HEK293 (cell line): ENCODE measurements around the gene HCRTR2.

Experiments used
- CTCF ChIA-PET: fragments of 350-600 bp; formaldehyde crosslinking; extraction: SDS; loops from one replicate; lab custom pipeline; 2021; ENCODE audit warnings: antibody characterized with exemption; lab: Yijun Ruan, JAX
- POLR2A ChIA-PET: fragments of 300-600 bp; formaldehyde crosslinking; extraction: SDS; loops from one replicate; lab custom pipeline; 2020; ENCODE audit warnings: antibody characterized with exemption, inconsistent platforms; lab: Yijun Ruan, JAX
- H3K27ac ChIP-seq: fragments of 200-500 bp; sonication (Bioruptor generic); 2 replicates; pipeline ENCODE4 v1.5.1; 2014; ENCODE audit warnings: low read depth, low read length, control low read depth, inconsistent platforms; ENCODE audit errors: extremely low read depth
- H3K36me3 ChIP-seq, 2 experiments: fragments of 200-500 bp in 1 of 2; sonication (Bioruptor generic) in 1 of 2; 1 replicate in 1 of 2; 2 replicates in 1 of 2; pipeline ENCODE4 v1.5.1; 2014 to 2017; ENCODE audit warnings: inconsistent platforms in 2 of 2, low read length in 2 of 2; ENCODE audit not compliant: control insufficient read depth in 2 of 2, insufficient read depth in 1 of 2
- H3K4me1 ChIP-seq: fragments of 200-500 bp; sonication (Bioruptor generic); 2 replicates; pipeline ENCODE4 v1.5.1; 2014; ENCODE audit warnings: mild to moderate bottlenecking, low read length, inconsistent platforms; ENCODE audit not compliant: control insufficient read depth, insufficient read depth
- H3K4me3 ChIP-seq: 2 replicates; pipeline ENCODE4 v1.5.1; 2011; ENCODE audit warnings: low read depth, mild to moderate bottlenecking, control low read depth, low read length, moderate library complexity
- H3K9me3 ChIP-seq: fragments of 200-500 bp; sonication (Bioruptor generic); 2 replicates; pipeline ENCODE4 v1.5.1; 2014; ENCODE audit warnings: low read depth, low read length, inconsistent platforms; ENCODE audit not compliant: control insufficient read depth, insufficient read depth
- BCL11A ChIP-seq: fragments of 450-650 bp; formaldehyde crosslinking; IDR thresholded peaks from 2 replicates; pipeline ENCODE4 v1.5.1; 2016; ENCODE audit warnings: low read depth, missing biosample characterization, missing genetic modification characterization
- KLF8 ChIP-seq: fragments of 450-650 bp; formaldehyde crosslinking; IDR thresholded peaks from 2 replicates; pipeline ENCODE4 v1.5.1; 2016; ENCODE audit warnings: missing biosample characterization, missing genetic modification characterization
- MYNN ChIP-seq: fragments of 450-650 bp; formaldehyde crosslinking; IDR thresholded peaks from 2 replicates; pipeline ENCODE4 v1.5.1; 2016; ENCODE audit warnings: missing biosample characterization, missing genetic modification characterization, borderline replicate concordance
- OSR2 ChIP-seq: fragments of 450-650 bp; formaldehyde crosslinking; IDR thresholded peaks from 2 replicates; pipeline ENCODE4 v1.5.1; 2016; ENCODE audit warnings: missing biosample characterization, missing genetic modification characterization
- PRDM10 ChIP-seq: fragments of 450-650 bp; formaldehyde crosslinking; IDR thresholded peaks from 2 replicates; pipeline ENCODE4 v1.5.1; 2016; ENCODE audit warnings: missing biosample characterization, missing genetic modification characterization
- YY1 ChIP-seq: fragments of 450-650 bp; formaldehyde crosslinking; IDR thresholded peaks from 2 replicates; pipeline ENCODE4 v1.5.1; 2018; ENCODE audit warnings: missing biosample characterization, missing genetic modification characterization
- ZFP69B ChIP-seq: fragments of 450-650 bp; formaldehyde crosslinking; IDR thresholded peaks from 2 replicates; pipeline ENCODE4 v1.5.1; 2016; ENCODE audit warnings: missing biosample characterization, missing genetic modification characterization
- ZIC2 ChIP-seq: fragments of 450-650 bp; formaldehyde crosslinking; IDR thresholded peaks from 2 replicates; pipeline ENCODE4 v1.5.1; 2016; ENCODE audit warnings: missing biosample characterization, missing genetic modification characterization
- ZNF132 ChIP-seq: fragments of 450-650 bp; formaldehyde crosslinking; IDR thresholded peaks from 2 replicates; pipeline ENCODE4 v1.5.1; 2017; ENCODE audit warnings: missing biosample characterization, missing genetic modification characterization, borderline replicate concordance
- ZNF133 ChIP-seq: fragments of 450-650 bp; formaldehyde crosslinking; IDR thresholded peaks from 2 replicates; pipeline ENCODE4 v1.5.1; 2016; ENCODE audit warnings: missing biosample characterization, missing genetic modification characterization
- ZNF18 ChIP-seq: fragments of 450-650 bp; formaldehyde crosslinking; IDR thresholded peaks from 2 replicates; pipeline ENCODE4 v1.5.1; 2016; ENCODE audit warnings: missing biosample characterization, missing genetic modification characterization
- ZNF211 ChIP-seq: fragments of 450-650 bp; formaldehyde crosslinking; IDR thresholded peaks from 2 replicates; pipeline ENCODE4 v1.5.1; 2016; ENCODE audit warnings: low read depth, missing biosample characterization, missing genetic modification characterization
- ZNF223 ChIP-seq: fragments of 450-650 bp; formaldehyde crosslinking; IDR thresholded peaks from 2 replicates; pipeline ENCODE4 v1.5.1; 2016; ENCODE audit warnings: missing biosample characterization, missing genetic modification characterization
- ZNF24 ChIP-seq: fragments of 450-650 bp; formaldehyde crosslinking; IDR thresholded peaks from 2 replicates; pipeline ENCODE4 v1.5.1; 2016; ENCODE audit warnings: missing biosample characterization, missing genetic modification characterization
- ZNF266 ChIP-seq: fragments of 450-650 bp; formaldehyde crosslinking; IDR thresholded peaks from 2 replicates; pipeline ENCODE4 v1.5.1; 2016; ENCODE audit warnings: missing biosample characterization, missing genetic modification characterization, low read depth
- ZNF335 ChIP-seq: fragments of 450-650 bp; formaldehyde crosslinking; conservative IDR thresholded peaks from 2 replicates; pipeline ENCODE4 v1.5.1; 2016; ENCODE audit warnings: missing biosample characterization, missing genetic modification characterization
- ZNF404 ChIP-seq: fragments of 450-650 bp; formaldehyde crosslinking; IDR thresholded peaks from 2 replicates; pipeline ENCODE4 v1.5.1; 2017; ENCODE audit warnings: missing biosample characterization, missing genetic modification characterization
- ZNF416 ChIP-seq: fragments of 450-650 bp; formaldehyde crosslinking; IDR thresholded peaks from 2 replicates; pipeline ENCODE4 v1.5.1; 2016; ENCODE audit warnings: missing biosample characterization, missing genetic modification characterization
- ZNF571 ChIP-seq: fragments of 450-650 bp; formaldehyde crosslinking; IDR thresholded peaks from 2 replicates; pipeline ENCODE4 v1.5.0; 2017; ENCODE audit warnings: missing biosample characterization, missing genetic modification characterization
- ZNF707 ChIP-seq: fragments of 450-650 bp; formaldehyde crosslinking; IDR thresholded peaks from 2 replicates; pipeline ENCODE4 v1.5.1; 2016; ENCODE audit warnings: missing biosample characterization, missing genetic modification characterization
- TF ChIP-seq, protein P1 (sequence below): fragments of 450-650 bp; formaldehyde crosslinking; IDR thresholded peaks from 2 replicates; pipeline ENCODE4 v1.5.1; 2016; ENCODE audit warnings: missing biosample characterization, missing genetic modification characterization

HCRTR2 gene

GRCh38 chr6:55281215-55281614 is 106.9 kb downstream of the HCRTR2 start (continued):
- TF ChIP-seq, protein P1, sequence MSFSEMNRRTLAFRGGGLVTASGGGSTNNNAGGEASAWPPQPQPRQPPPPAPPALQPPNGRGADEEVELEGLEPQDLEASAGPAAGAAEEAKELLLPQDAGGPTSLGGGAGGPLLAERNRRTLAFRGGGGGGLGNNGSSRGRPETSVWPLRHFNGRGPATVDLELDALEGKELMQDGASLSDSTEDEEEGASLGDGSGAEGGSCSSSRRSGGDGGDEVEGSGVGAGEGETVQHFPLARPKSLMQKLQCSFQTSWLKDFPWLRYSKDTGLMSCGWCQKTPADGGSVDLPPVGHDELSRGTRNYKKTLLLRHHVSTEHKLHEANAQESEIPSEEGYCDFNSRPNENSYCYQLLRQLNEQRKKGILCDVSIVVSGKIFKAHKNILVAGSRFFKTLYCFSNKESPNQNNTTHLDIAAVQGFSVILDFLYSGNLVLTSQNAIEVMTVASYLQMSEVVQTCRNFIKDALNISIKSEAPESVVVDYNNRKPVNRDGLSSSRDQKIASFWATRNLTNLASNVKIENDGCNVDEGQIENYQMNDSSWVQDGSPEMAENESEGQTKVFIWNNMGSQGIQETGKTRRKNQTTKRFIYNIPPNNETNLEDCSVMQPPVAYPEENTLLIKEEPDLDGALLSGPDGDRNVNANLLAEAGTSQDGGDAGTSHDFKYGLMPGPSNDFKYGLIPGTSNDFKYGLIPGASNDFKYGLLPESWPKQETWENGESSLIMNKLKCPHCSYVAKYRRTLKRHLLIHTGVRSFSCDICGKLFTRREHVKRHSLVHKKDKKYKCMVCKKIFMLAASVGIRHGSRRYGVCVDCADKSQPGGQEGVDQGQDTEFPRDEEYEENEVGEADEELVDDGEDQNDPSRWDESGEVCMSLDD (tag by site-specific recombination): no peak
- TF ChIP-seq ZNF24 (tag by site-specific recombination): no peak

GRCh38 chr6:55282115-55282514 is 107.8 kb downstream of the HCRTR2 start:
- Histone ChIP-seq H3K4me1 (no peaks in the 10 kb centered on the region), H3K9me3 (no peaks in the 10 kb centered on the region), H3K4me3 (no peak overlapping the region), H3K27ac (no peak overlapping the region), H3K36me3 (no peaks in the 10 kb centered on the region)
- ChIA-PET POLR2A (no interaction called here), CTCF (interaction anchor here (2.1 to 2.5 kb wide), 2 partner anchors 11 to 1010 kb away, joined by 4 to 15 read pairs; no protein-coding TSS in a partner anchor)
- no peak for TF ChIP-seq MYNN (tag by site-specific recombination)
- TF ChIP-seq ZNF132 (tag by site-specific recombination): no peak
- TF ChIP-seq PRDM10 (tag by site-specific recombination): no peak
- no peak for TF ChIP-seq ZNF571
- no peak for TF ChIP-seq ZNF211
- no peak for TF ChIP-seq ZNF223 (tag by site-specific recombination)
- no peak for TF ChIP-seq ZNF404
- no peak for TF ChIP-seq ZNF266 (tag by site-specific recombination)
- TF ChIP-seq ZNF707 (tag by site-specific recombination): no peak
- no peak for TF ChIP-seq ZNF335 (tag by site-specific recombination)
- no peak for TF ChIP-seq ZIC2 (tag by site-specific recombination)
- TF ChIP-seq BCL11A (tag by site-specific recombination): no peak
- no peak for TF ChIP-seq KLF8 (tag by site-specific recombination)
- no peak for TF ChIP-seq ZNF416 (tag by site-specific recombination)
- no peak for TF ChIP-seq YY1
- no peak for TF ChIP-seq OSR2 (tag by site-specific recombination)

DNA sequence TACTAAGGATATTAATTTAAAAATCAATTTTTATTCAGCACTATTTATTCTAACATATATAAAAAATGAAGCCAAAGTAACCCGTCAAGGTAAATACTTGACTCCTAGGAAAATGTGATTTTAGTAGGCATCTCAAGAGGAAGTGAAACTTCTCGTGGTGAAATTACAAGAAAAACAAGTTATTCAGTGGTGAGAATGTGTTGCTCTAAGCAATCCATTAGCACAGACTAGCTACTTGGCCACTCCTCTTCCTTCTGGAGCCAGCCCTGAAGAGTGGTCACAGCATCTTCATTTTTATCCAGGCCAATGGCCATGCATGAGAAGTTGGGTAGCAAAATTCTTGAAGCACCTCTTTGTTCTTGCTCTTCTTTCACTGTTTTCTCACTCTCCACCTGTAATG is 112.5 kb downstream of the HCRTR2 start:
- Histone ChIP-seq H3K36me3 (no peaks in the 10 kb centered on the region), H3K9me3 (no peaks in the 10 kb centered on the region), H3K4me3 (no peak overlapping the region), H3K4me1 (no peaks in the 10 kb centered on the region), H3K27ac (no peak overlapping the region)
- TF ChIP-seq ZNF18: no peak
- no peak for TF ChIP-seq ZFP69B (tag by site-specific recombination)
- no peak for TF ChIP-seq ZNF133 (tag by site-specific recombination)
- CTCF ChIA-PET: interaction anchor here (1.9 to 3.5 kb wide), 2 partner anchors 9 to 10 kb away, joined by 9 to 18 read pairs; no protein-coding TSS in a partner anchor
- POLR2A ChIA-PET: no interaction called here
